AG09309 (cell line): ENCODE measurements around the gene EIF4G1.

Experiments
- DNase-seq: peaks from one replicate; pipeline ENCODE4 v3.0.0-alpha.2; 2010; ENCODE audit warnings: low read depth
- H3K4me3 ChIP-seq: 2 replicates; pipeline ENCODE4 v1.5.1; 2011; ENCODE audit warnings: mild to moderate bottlenecking, low read depth, low read length, moderate library complexity; ENCODE audit not compliant: control insufficient read depth
- CTCF ChIP-seq: IDR thresholded peaks from 2 replicates; pipeline ENCODE4 v1.5.1; 2011; ENCODE audit warnings: mild to moderate bottlenecking, low read depth, low read length, inconsistent platforms; ENCODE audit not compliant: insufficient read depth, control insufficient read depth; ENCODE audit errors: missing control alignments

Gene EIF4G1

GRCh38 chr3:184333700-184334099 is 19.3 kb downstream of the EIF4G1 start:
- H3K4me3 ChIP-seq, result no peak overlapping the region
- DNase-seq, result no peak
- no peak for TF ChIP-seq CTCF

- DNase-seq, result no peak
- no peak for TF ChIP-seq CTCF
- H3K4me3 ChIP-seq, result no peak overlapping the region
Observed at GRCh38 chr3:184334470-184335158, 20.2 kb downstream of the EIF4G1 start.

- TF ChIP-seq CTCF, result no peak
- H3K4me3 ChIP-seq, result peak overlapping the region; percentile 61; the same call in 1 of the 2 replicates
- no peak for DNase-seq
Observed at GRCh38 chr3:184335291-184335660, 20.9 kb downstream of the EIF4G1 start.

GRCh38 chr3:184335661-184336546 is 21.5 kb downstream of the EIF4G1 start:
- peak overlapping the region; percentile 61 for H3K4me3 ChIP-seq
- no peak for DNase-seq
- no peak for TF ChIP-seq CTCF

- H3K4me3 ChIP-seq, result peak overlapping the region; percentile 61
- TF ChIP-seq CTCF, result no peak
- DNase-seq, result no peak
Observed at GRCh38 chr3:184336547-184337398, 22.4 kb downstream of the EIF4G1 start.

GRCh38 chr3:184337399-184337714 is 23.0 kb downstream of the EIF4G1 start, which contains the start of gene FAM131A:
Gene FAM131A, plus strand, starts transcription at chr3:184337600. Its CDS starts 31 bp downstream, at chr3:184337631.
- no peak for TF ChIP-seq CTCF
- peak within 1 kb of the TSS; percentile 61 for H3K4me3 ChIP-seq
- DNase-seq, result no peak
